PFSK-1 (cell line): ENCODE data around the gene PRDM16.

Source experiments
- FOXP2 ChIP-seq: optimal IDR thresholded peaks from 2 replicates; pipeline ENCODE3; 2011; ENCODE audit warnings: borderline replicate concordance, control low read depth, inconsistent platforms; ENCODE audit not compliant: insufficient read depth; ENCODE audit errors: extremely low read length, extremely low read depth
- POLR2AphosphoS5 ChIP-seq: IDR thresholded peaks from 2 replicates; pipeline ENCODE4 v1.6.1; 2012; ENCODE audit warnings: low read depth, mild to moderate bottlenecking, control low read depth, low read length, moderate library complexity
- TAF1 ChIP-seq: IDR thresholded peaks from 2 replicates; pipeline ENCODE4 v1.6.1; 2012; ENCODE audit warnings: low read length, control low read depth, borderline replicate concordance; ENCODE audit not compliant: insufficient read depth
- TF ChIP-seq, protein P1 (sequence below), 2 experiments: IDR thresholded peaks; 2 replicates each; pipeline versions ENCODE4 v1.6.1 to v1.8.0; 2011 to 2012; ENCODE audit warnings: low read depth in 2 of 2, low read length in 2 of 2, control low read depth in 1 of 2, inconsistent platforms in 1 of 2, mild to moderate bottlenecking in 1 of 2, moderate library complexity in 1 of 2; ENCODE audit not compliant: insufficient read depth in 1 of 2

GRCh38 chr1:3350506-3351261 lies 281.7 kb downstream of the PRDM16 start:
- TF ChIP-seq POLR2AphosphoS5 = no peak
- TF ChIP-seq TAF1 = no peak
- TF ChIP-seq FOXP2 = no peak
- TF ChIP-seq, protein P1, sequence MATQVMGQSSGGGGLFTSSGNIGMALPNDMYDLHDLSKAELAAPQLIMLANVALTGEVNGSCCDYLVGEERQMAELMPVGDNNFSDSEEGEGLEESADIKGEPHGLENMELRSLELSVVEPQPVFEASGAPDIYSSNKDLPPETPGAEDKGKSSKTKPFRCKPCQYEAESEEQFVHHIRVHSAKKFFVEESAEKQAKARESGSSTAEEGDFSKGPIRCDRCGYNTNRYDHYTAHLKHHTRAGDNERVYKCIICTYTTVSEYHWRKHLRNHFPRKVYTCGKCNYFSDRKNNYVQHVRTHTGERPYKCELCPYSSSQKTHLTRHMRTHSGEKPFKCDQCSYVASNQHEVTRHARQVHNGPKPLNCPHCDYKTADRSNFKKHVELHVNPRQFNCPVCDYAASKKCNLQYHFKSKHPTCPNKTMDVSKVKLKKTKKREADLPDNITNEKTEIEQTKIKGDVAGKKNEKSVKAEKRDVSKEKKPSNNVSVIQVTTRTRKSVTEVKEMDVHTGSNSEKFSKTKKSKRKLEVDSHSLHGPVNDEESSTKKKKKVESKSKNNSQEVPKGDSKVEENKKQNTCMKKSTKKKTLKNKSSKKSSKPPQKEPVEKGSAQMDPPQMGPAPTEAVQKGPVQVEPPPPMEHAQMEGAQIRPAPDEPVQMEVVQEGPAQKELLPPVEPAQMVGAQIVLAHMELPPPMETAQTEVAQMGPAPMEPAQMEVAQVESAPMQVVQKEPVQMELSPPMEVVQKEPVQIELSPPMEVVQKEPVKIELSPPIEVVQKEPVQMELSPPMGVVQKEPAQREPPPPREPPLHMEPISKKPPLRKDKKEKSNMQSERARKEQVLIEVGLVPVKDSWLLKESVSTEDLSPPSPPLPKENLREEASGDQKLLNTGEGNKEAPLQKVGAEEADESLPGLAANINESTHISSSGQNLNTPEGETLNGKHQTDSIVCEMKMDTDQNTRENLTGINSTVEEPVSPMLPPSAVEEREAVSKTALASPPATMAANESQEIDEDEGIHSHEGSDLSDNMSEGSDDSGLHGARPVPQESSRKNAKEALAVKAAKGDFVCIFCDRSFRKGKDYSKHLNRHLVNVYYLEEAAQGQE (IDR thresholded peaks at IDR 0.05; ENCODE audit: insufficient read depth in 1 of 2, low read depth in 2 of 2, low read length in 2 of 2) = no peak
